22Rv1 (cell line): ENCODE data around the gene SFTPA2.

Experiments
- CTCF ChIP-seq: fragments of 450-650 bp; IDR thresholded peaks from 2 replicates; pipeline ENCODE4 v1.5.1; 2017; ENCODE audit warnings: mild to moderate bottlenecking
- ZFX ChIP-seq: fragments of 450-650 bp; IDR thresholded peaks from 2 replicates; pipeline ENCODE4 v1.6.1; 2017; ENCODE audit warnings: antibody characterized with exemption, borderline replicate concordance

- TF ChIP-seq CTCF, result no peak
- no peak for TF ChIP-seq ZFX
These were observed 26.7 kb upstream of the SFTPA2 start for GRCh38 chr10:79586933-79587332.
